ENCODE measurements around the gene KRTDAP.

GRCh38 chr19:35444735-35445134 is 45.5 kb downstream of the KRTDAP start:
- TF ChIP-seq POLR2A (IDR thresholded peaks at IDR 0.05) = no peak
- no peak for TF ChIP-seq CTCF (IDR thresholded peaks at IDR 0.05)

All from thyroid gland (tissue), 4 donors.